ENCODE data around the gene HNRNPC.

GRCh38 chr14:21307637-21308036 is 38.4 kb upstream of the HNRNPC start:
- TF ChIP-seq, protein P1, sequence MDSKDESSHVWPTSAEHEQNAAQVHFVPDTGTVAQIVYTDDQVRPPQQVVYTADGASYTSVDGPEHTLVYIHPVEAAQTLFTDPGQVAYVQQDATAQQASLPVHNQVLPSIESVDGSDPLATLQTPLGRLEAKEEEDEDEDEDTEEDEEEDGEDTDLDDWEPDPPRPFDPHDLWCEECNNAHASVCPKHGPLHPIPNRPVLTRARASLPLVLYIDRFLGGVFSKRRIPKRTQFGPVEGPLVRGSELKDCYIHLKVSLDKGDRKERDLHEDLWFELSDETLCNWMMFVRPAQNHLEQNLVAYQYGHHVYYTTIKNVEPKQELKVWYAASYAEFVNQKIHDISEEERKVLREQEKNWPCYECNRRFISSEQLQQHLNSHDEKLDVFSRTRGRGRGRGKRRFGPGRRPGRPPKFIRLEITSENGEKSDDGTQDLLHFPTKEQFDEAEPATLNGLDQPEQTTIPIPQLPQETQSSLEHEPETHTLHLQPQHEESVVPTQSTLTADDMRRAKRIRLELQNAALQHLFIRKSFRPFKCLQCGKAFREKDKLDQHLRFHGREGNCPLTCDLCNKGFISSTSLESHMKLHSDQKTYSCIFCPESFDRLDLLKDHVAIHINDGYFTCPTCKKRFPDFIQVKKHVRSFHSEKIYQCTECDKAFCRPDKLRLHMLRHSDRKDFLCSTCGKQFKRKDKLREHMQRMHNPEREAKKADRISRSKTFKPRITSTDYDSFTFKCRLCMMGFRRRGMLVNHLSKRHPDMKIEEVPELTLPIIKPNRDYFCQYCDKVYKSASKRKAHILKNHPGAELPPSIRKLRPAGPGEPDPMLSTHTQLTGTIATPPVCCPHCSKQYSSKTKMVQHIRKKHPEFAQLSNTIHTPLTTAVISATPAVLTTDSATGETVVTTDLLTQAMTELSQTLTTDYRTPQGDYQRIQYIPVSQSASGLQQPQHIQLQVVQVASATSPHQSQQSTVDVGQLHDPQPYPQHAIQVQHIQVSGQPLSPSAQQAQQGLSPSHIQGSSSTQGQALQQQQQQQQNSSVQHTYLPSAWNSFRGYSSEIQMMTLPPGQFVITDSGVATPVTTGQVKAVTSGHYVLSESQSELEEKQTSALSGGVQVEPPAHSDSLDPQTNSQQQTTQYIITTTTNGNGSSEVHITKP (IDR thresholded peaks at IDR 0.05; ENCODE audit: partially characterized antibody) = no peak
- TF ChIP-seq KLF16 (IDR thresholded peaks at IDR 0.05) (no peak), CTCF (IDR thresholded peaks at IDR 0.05 in 2 of 3, conservative IDR thresholded peaks at IDR 0.05 in 1 of 3; ENCODE audit: insufficient read depth in 2 of 3, low read depth in 1 of 3, low read length in 3 of 3) (no peak), NRF1 (conservative IDR thresholded peaks at IDR 0.05 in 1 of 2, IDR thresholded peaks at IDR 0.05 in 1 of 2) (no peak), GABPA (tag; conservative IDR thresholded peaks at IDR 0.05; ENCODE audit: low read depth) (no peak), ZNF830 (CRISPR knock-in tag; IDR thresholded peaks at IDR 0.05) (no peak), NEUROD1 (IDR thresholded peaks at IDR 0.05; ENCODE audit: borderline replicate concordance, low read depth, low read length, partially characterized antibody) (no peak), USF2 (CRISPR knock-in tag; IDR thresholded peaks at IDR 0.05) (no peak), REST (IDR thresholded peaks at IDR 0.05; ENCODE audit: borderline replicate concordance) (no peak), REST (CRISPR knock-in tag; IDR thresholded peaks at IDR 0.05; ENCODE audit: low read depth) (no peak), POLR2AphosphoS5 (IDR thresholded peaks at IDR 0.05; ENCODE audit: control insufficient read depth, insufficient read depth, low read depth, low read length) (no peak), POLR2H (tag; IDR thresholded peaks at IDR 0.05; ENCODE audit: low read depth) (no peak)
- TF ChIP-seq, protein P2, sequence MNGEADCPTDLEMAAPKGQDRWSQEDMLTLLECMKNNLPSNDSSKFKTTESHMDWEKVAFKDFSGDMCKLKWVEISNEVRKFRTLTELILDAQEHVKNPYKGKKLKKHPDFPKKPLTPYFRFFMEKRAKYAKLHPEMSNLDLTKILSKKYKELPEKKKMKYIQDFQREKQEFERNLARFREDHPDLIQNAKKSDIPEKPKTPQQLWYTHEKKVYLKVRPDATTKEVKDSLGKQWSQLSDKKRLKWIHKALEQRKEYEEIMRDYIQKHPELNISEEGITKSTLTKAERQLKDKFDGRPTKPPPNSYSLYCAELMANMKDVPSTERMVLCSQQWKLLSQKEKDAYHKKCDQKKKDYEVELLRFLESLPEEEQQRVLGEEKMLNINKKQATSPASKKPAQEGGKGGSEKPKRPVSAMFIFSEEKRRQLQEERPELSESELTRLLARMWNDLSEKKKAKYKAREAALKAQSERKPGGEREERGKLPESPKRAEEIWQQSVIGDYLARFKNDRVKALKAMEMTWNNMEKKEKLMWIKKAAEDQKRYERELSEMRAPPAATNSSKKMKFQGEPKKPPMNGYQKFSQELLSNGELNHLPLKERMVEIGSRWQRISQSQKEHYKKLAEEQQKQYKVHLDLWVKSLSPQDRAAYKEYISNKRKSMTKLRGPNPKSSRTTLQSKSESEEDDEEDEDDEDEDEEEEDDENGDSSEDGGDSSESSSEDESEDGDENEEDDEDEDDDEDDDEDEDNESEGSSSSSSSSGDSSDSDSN (IDR thresholded peaks at IDR 0.05; ENCODE audit: borderline replicate concordance in 1 of 2, low read depth in 2 of 2, low read length in 2 of 2) = no peak
